Colonic mucosa (tissue), 4 donors: ENCODE data around the gene SLC22A7. TPM values are rescaled to one million over a fixed set of nuclear protein-coding genes. Genes with fewer than 3 reads are reported as not detected.

Experiments
- DNase-seq: peaks from one replicate; pipeline ENCODE4 v3.0.0-alpha.2; 2020
- H3K27ac ChIP-seq: fragments of 200-600 bp; one replicate; pipeline ENCODE4 v1.8.0; 2021
- H3K27me3 ChIP-seq: fragments of 200-600 bp; one replicate; pipeline ENCODE4 v1.8.0; 2021
- H3K36me3 ChIP-seq: fragments of 200-600 bp; one replicate; pipeline ENCODE4 v1.8.0; 2021
- H3K4me1 ChIP-seq: fragments of 200-600 bp; one replicate; pipeline ENCODE4 v1.8.0; 2021; ENCODE audit warnings: mild to moderate bottlenecking
- H3K4me3 ChIP-seq: fragments of 200-600 bp; one replicate; pipeline ENCODE4 v1.8.0; 2021
- H3K9ac ChIP-seq, 2 donors: one replicate each; pipeline ENCODE4 v1.7.0; 2013; ENCODE audit warnings: control low read depth in 2 of 2, low read depth in 2 of 2, low read length in 2 of 2
- H3K9me3 ChIP-seq: fragments of 200-600 bp; one replicate; pipeline ENCODE4 v1.8.0; 2021
- intact Hi-C: fragments of 100-400 bp; cut with DNase I; formaldehyde crosslinking; loops from one replicate; pipeline ENCODE4 v1.14.1; 2022
- total RNA-seq, 2 donors: library from RNA; stranded (reverse); fragmentation: NEBNext Ultra II Directional in 1 of 2; extraction: Animal tissue kit (Norgen Biotek cat#: 25700) in 1 of 2; gene quantifications; one replicate each; pipeline ENCODE4 v1.2.1, GENCODE V29; 2021
- TF ChIP-seq, protein P1 (sequence below): fragments of 200-600 bp; IDR thresholded peaks from one replicate; pipeline ENCODE4 v1.8.0; 2022; ENCODE audit warnings: antibody characterized with exemption, mild to moderate bottlenecking
- donor health status: healthy.
- donor health status: DM: no; HTN: no; CAD: no.
- donor health status: DM: no; HTN: no; CAD: no.

The SLC22A7 gene
- total RNA-seq, 2 donors from 2014 or later: not detected

DNA sequence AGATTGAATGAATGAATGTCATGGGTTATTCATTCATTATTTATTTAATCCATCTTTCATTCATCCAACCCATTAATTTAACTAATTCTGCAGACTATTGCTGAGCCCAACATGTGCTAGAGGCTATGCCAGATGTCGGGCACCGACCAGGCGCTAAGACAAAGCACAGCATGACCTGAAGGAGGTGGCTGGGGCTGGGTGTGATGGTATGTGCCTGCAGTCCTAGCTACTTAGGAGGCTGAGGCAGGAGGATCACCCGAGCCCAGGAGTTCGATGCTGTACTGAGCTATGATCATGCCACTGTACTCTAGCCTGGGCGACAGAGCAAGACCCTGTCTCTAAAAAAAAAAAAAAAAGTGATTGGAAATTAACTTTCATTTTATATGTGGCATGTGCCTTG is 5.7 kb upstream of the SLC22A7 start:
- no peaks in the 10 kb centered on the region for H3K36me3 ChIP-seq
- H3K27ac ChIP-seq: no peak overlapping the region
- TF ChIP-seq, protein P1, sequence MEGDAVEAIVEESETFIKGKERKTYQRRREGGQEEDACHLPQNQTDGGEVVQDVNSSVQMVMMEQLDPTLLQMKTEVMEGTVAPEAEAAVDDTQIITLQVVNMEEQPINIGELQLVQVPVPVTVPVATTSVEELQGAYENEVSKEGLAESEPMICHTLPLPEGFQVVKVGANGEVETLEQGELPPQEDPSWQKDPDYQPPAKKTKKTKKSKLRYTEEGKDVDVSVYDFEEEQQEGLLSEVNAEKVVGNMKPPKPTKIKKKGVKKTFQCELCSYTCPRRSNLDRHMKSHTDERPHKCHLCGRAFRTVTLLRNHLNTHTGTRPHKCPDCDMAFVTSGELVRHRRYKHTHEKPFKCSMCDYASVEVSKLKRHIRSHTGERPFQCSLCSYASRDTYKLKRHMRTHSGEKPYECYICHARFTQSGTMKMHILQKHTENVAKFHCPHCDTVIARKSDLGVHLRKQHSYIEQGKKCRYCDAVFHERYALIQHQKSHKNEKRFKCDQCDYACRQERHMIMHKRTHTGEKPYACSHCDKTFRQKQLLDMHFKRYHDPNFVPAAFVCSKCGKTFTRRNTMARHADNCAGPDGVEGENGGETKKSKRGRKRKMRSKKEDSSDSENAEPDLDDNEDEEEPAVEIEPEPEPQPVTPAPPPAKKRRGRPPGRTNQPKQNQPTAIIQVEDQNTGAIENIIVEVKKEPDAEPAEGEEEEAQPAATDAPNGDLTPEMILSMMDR: no peak
- intact Hi-C loops: no loop called here
- no peak overlapping the region for H3K4me3 ChIP-seq
- H3K4me1 ChIP-seq: no peaks in the 10 kb centered on the region
- no peaks in the 10 kb centered on the region for H3K9me3 ChIP-seq
- H3K27me3 ChIP-seq: no peaks in the 10 kb centered on the region
- no peak overlapping the region for H3K9ac ChIP-seq
- DNase-seq: no peak

DNA sequence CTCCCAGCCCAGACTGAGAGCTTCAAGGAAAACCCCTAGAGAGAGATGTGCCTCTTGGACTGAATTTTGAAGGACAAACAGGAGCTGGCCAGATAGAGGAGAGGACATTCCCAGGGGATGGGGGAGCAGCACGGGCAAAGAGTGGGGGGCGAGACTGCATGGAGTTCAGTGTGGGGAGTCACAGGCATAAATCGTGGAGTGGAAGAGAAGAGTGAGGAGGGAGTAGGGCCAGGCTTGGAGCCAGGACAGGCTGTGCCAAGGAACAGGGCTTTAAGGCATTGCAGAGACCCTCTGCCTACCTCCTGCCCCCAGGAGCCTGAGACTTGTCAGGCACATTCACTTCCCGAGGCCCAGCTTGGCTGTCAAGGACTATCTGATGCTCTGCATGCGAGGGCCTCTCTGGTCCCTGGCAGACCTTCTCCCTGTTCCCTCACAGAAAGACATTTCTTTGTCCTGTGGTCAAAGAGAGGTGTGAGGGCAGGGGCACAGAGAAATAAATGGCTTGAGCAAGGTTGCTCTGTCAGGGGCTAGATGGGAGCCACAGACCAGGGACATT is 5.2 kb upstream of the SLC22A7 start:
- Histone ChIP-seq H3K27me3 (no peaks in the 10 kb centered on the region), H3K4me3 (no peak overlapping the region), H3K36me3 (no peaks in the 10 kb centered on the region), H3K9ac (no peak overlapping the region), H3K27ac (no peak overlapping the region), H3K4me1 (no peaks in the 10 kb centered on the region), H3K9me3 (no peaks in the 10 kb centered on the region)
- TF ChIP-seq, protein P1: no peak
- intact Hi-C loops: no loop called here
- DNase-seq: no peak

DNA sequence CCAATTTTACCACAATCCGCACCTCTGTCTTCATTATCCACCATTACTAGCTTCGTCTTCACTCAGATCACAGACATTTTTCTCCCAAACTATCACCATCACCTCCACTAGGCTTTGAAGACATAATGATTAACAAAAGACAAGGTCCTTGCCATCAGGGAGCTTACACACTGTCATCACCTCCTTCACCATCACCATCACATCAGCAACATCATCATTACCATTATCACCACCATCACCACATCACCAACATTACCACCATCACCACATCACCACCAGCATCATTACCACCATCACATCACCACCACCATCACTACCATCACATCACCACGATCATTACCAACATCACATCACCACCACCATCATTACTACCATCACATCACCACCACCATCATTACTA is 4.4 kb upstream of the SLC22A7 start:
- Histone ChIP-seq H3K27ac (no peak overlapping the region), H3K4me1 (no peaks in the 10 kb centered on the region), H3K27me3 (no peaks in the 10 kb centered on the region), H3K36me3 (no peaks in the 10 kb centered on the region), H3K9ac (no peak overlapping the region), H3K4me3 (no peak overlapping the region), H3K9me3 (no peaks in the 10 kb centered on the region)
- TF ChIP-seq, protein P1: no peak
- intact Hi-C loops: no loop called here
- no peak for DNase-seq

DNA sequence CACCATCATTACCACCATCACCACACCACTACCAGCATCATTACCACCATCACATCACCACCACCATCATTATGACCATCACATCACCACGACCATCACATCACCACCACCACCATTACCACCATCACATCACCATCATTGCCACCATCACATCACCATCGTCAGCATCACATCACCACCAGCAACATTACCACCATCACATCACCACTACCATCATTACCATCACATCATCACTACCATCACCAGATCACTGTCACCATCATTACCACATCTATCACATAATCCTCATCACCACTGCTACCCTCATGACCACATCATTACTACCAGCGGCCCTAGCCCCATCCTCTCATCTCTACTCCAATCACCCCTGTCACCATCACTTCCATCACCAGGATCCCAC is 3.5 kb upstream of the SLC22A7 start:
- Histone ChIP-seq H3K4me3 (no peak overlapping the region), H3K4me1 (no peaks in the 10 kb centered on the region), H3K9me3 (no peaks in the 10 kb centered on the region), H3K27ac (no peak overlapping the region), H3K27me3 (no peaks in the 10 kb centered on the region), H3K36me3 (no peaks in the 10 kb centered on the region), H3K9ac (no peak overlapping the region)
- no peak for DNase-seq
- TF ChIP-seq, protein P1: no peak
- intact Hi-C loops: no loop called here

DNA sequence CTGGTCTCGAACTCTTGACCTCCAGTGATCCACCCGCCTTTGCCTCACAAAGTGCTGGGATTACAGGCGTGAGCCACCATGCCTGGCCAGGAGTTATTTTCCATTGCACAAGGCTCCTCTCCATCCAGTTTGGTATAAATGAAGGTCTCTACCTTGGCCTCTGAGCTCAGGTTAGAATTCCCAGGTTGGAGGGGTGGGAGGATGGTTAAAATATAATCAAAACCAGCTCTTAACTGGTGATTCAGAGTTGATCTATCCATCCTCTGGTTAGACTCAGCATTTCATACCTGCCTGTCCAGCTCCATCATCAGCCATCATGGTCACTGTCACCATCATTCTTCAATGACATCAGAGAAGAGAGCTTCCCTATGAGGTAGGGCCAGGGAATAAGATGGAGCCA is 2.6 kb upstream of the SLC22A7 start:
- H3K36me3 ChIP-seq: no peaks in the 10 kb centered on the region
- H3K4me1 ChIP-seq: no peaks in the 10 kb centered on the region
- no peaks in the 10 kb centered on the region for H3K9me3 ChIP-seq
- H3K4me3 ChIP-seq: no peak overlapping the region
- DNase-seq: no peak
- intact Hi-C loops: no loop called here
- no peaks in the 10 kb centered on the region for H3K27me3 ChIP-seq
- no peak overlapping the region for H3K9ac ChIP-seq
- no peak overlapping the region for H3K27ac ChIP-seq
- TF ChIP-seq, protein P1: no peak
